GM08714 (cell line): ENCODE data around the gene TLDC2.
"Not testable (repeated sequence)": the region's sequence is repeated elsewhere in the genome, so short reads cannot be mapped to it uniquely, and the experiment has no call there.

Experiments used
- H3K4me3 ChIP-seq: fragments of 200-500 bp; sonication (Bioruptor generic); 2 replicates; pipeline ENCODE4 v1.5.1; 2014; ENCODE audit warnings: mild to moderate bottlenecking, low read length, inconsistent platforms
- ZNF274 ChIP-seq: IDR thresholded peaks from 2 replicates; pipeline ENCODE4 v1.6.1; 2012; ENCODE audit warnings: mild to moderate bottlenecking, low read depth, low read length

TLDC2 gene

GRCh38 chr20:36873498-36874189, 2.3 kb upstream of the TLDC2 start:
- TF ChIP-seq ZNF274, result no peak
- H3K4me3 ChIP-seq, result no peak overlapping the region

- not testable (repeated sequence) for H3K4me3 ChIP-seq
Observed at GRCh38 chr20:36875093-36875492, 845 bp upstream of the TLDC2 start.

DNA sequence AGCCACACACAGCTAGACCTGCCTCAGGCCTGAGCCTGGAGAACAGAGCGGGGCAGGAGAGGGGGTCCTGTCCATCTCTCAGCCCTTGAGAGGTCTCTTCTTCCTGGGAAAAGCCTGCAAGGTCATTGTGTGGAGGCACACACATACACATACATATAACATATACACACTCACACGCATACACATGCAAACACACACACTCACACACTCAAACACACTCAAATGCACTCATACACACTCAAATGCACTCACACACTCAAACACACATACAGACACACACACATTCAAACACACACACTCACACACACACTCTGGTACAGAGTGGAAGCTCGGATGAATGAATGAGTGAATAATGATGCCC, 515 bp downstream of the TLDC2 start:
- TF ChIP-seq ZNF274, result no peak
- H3K4me3 ChIP-seq, result no peak overlapping the region

DNA sequence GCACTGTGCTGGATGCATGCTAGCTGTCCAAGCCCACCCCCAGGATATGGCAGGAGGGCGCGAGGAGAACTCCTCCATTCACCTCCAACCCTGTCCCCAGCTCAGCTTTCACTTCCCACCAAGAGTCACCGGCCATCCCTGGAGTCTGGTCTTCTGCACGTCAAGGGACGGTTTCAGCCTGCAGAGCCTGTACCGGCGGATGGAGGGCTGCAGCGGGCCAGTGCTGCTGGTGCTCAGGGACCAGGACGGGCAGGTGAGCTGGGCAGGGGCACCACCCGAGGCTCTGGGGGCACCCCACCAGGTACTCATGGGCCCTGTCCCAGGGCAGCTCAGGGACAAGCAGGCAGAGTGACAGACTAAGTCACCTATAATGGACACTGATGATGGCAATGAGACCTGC, 3.0 kb downstream of the TLDC2 start:
- H3K4me3 ChIP-seq, result no peak overlapping the region
- TF ChIP-seq ZNF274, result no peak

DNA sequence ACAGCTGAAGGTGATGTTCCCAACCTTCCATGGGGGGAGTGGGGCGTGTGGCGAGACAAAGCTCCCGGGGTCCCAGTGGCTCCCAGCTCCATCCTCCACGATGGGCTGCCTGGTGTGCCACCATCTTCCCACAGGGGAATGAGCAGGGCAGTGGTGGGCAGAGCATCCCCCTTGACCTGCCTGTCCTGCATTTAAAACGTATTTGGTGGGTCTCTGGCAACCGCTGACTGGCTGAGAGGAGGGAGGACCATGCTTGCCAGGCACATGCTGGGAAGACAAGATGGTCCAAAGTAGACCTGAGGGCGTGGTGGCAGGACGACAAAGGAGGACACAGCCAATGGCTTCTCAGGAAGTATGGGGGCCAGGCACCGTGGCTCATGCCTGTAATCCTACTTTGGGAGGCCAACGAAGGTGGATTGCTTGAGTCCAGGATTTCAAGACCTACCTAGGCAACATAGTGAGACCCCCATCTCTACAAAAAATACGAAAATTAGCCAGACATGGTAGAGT, 4.9 kb downstream of the TLDC2 start:
- H3K4me3 ChIP-seq, result no peak overlapping the region
- no peak for TF ChIP-seq ZNF274

- no peak overlapping the region for H3K4me3 ChIP-seq
- no peak for TF ChIP-seq ZNF274
Observed at GRCh38 chr20:36881331-36881730, 5.4 kb downstream of the TLDC2 start.

GRCh38 chr20:36881888-36882287, 6.0 kb downstream of the TLDC2 start:
- no peak for TF ChIP-seq ZNF274
- no peak overlapping the region for H3K4me3 ChIP-seq

DNA sequence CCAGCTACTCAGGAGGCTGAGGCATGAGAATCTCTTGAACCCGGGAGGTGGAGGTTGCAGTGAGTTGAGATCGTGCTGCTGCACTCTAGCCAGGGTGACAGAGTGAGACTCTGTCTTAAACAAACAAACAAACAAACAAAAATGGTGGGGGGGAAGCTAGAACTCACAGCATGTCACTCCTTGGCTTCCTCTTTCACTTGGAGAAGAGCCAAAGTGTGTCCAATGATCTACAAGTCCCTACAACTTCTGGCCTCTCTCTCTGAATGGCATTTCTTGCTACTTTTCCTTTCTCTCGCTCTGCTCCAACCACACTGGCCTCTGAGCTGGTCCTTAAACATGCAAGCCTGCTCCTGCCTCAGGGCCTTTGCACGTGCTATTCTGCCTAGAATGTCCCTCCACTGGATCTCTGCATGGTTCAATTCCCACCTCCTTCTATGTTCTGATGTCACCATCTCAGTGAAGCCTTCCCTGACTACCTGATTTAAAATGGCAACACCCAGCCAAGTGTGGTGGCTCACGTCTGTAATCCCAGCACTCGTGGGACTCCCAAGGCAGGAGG, 8.1 kb downstream of the TLDC2 start:
- no peak for TF ChIP-seq ZNF274
- H3K4me3 ChIP-seq, result no peak overlapping the region

DNA sequence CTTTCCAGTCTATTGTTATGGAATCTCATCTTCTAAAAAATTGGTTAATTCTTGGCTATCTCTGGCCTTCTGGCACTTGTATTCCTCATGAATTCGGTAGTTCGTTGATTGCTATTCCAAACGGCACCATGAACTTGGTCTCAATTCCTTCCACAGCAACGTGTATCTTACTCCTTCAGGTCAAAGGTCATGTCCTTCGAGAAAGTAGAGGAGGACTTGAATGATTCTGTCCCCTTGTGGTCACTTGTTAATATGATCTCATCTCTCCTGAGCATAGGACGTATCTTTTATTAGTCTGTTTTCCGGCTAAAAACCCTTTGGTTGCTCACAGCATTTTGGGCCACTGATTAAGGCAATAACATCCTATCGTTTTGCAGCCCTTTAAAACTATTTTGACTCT, 9.4 kb downstream of the TLDC2 start:
- H3K4me3 ChIP-seq, result no peak overlapping the region
- TF ChIP-seq ZNF274, result no peak

DNA sequence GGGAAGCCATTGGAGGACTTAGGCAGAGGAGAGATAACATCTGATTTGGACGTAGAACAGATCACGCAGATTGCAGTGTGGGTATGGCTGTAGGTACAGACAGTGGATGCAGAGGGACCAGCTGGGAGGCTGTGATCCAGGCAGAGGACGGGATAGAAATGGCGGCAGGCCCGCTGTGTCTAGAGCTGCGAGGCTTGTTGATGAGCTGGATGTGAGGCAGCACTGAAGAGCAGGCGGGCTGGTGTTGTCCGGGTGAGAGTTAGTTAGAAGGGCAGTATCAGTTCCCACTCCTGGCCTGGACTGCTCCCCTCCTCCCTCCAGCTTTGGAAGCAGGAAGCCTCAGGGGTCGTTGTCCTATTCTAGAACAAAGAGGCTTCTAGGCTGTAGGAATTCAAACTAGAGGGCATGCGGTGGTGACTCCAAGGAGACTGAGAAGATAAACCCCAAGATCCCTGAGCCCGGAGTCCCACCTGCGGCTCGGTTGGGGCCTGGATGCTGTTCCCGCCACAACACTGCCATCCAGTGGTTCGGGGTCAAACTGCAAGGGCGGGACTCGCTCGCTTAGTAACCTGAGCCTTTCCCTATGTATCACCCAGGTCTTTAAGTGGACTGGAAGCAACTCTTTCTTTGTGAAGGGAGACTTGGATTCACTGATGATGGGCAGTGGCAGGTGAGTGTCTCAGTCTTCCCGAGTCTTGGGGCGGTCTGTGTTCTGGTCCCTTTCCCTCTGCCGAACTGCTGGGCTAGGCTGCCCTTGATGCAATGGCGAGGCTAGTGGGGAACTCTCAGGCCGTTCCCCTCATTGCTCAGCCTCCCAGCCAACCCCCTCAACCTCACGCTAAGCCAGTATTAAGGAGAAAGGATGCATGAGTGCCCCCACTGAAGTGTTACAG, 11.2 kb downstream of the TLDC2 start:
- H3K4me3 ChIP-seq, result no peak overlapping the region
- no peak for TF ChIP-seq ZNF274

DNA sequence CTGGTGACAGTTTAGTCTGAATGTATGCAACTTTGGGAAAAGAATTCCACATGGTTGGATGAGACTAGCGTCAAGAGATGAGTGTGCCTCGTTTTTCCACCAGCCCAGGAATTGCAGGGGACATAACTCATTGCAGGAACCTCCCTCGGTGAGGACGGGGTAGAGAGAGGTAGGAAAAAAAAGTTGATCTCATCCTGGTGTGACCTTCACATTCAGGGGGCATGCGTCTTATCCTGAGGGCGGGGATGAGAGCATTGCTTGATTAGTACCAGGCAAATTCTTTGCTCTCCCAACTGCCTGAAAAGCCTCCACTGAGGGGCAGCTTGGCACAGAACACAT, 11.8 kb downstream of the TLDC2 start:
- no peak overlapping the region for H3K4me3 ChIP-seq
- TF ChIP-seq ZNF274, result no peak

GRCh38 chr20:36888880-36889516, 13.1 kb downstream of the TLDC2 start:
- H3K4me3 ChIP-seq, result no peak overlapping the region
- no peak for TF ChIP-seq ZNF274

DNA sequence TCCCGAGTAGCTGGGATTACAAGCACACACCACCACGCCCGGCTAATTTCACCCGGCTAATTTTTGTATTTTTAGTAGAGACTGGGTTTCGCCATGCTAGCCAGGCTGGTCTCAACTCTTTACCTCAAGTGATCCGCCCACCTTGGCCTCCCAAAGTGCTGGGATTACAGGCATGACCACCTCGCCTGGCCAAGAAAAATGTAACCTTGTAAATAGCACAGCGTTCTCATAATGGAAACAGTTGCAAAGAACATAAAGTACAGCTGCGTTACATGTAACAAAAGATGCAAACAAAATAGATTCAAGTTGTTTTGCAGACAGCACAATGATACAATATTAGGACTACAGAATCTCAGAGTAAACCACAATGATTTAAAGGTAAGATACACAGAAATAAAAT, 14.6 kb downstream of the TLDC2 start:
- no peak overlapping the region for H3K4me3 ChIP-seq
- no peak for TF ChIP-seq ZNF274

DNA sequence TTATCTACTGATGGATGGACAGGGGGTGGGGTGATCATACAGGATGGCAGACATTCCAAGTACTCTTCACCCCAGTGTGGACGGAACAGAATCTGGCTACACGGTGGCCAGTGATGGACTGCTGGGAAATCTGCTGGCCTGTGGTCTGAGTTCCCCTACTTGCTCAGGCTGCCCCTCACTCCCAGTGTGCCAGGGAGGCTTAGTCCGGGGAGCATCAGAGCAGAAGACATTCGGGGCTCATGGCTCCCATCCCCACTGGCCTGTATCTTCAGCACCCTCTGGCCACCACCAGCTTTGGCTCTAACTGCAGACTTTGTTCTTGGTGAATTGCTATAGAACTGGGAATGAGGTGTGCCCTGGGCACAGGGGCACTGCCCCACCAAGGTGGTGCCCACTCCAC, 15.3 kb downstream of the TLDC2 start:
- H3K4me3 ChIP-seq, result no peak overlapping the region
- no peak for TF ChIP-seq ZNF274

DNA sequence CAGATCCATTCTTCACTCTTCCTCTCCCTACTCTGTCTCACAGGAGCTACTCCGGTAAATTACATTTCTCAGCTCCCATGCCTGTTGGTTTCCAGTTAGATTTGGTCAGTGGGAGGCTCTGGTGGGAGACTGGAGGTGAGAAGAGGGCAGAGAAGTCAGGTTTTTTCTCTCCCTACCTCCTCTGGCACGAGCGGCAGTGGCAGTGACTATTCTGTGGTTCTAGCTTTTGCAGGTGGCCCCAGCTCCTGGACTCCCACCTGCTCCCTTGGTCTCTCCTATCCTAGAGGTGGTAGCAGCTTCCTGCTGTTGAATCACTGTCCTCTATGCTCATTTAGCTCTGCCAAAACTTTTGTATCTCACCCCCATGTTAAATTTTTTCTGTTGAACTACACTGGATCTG, 17.9 kb downstream of the TLDC2 start:
- H3K4me3 ChIP-seq, result no peak overlapping the region
- no peak for TF ChIP-seq ZNF274
